ENCODE measurements around the gene ZNF384.
A peak's percentile ranks its signal among the peaks of the same experiment; 100 is the strongest.

The ZNF384 gene

GRCh38 chr12:6652391-6652790 lies 36.8 kb downstream of the ZNF384 start:
- DNase-seq: no peak

GRCh38 chr12:6650832-6651231 lies 38.3 kb downstream of the ZNF384 start:
- DNase-seq: no peak

- peak; percentile 25 for DNase-seq
Measured at GRCh38 chr12:6647083-6647604, 42.0 kb downstream of the ZNF384 start, which contains the start of gene ACRBP. ACRBP (minus strand) TSS chr12:6647432; CDS start chr12:6647366, 66 bp downstream.

- DNase-seq: no peak
Measured at GRCh38 chr12:6646276-6647082, 42.7 kb downstream of the ZNF384 start.

GRCh38 chr12:6644903-6645302 lies 44.3 kb downstream of the ZNF384 start:
- peak; percentile 34 for DNase-seq

- no peak for DNase-seq
Measured at GRCh38 chr12:6644257-6644596, 44.9 kb downstream of the ZNF384 start.

GRCh38 chr12:6643569-6644256 lies 45.5 kb downstream of the ZNF384 start:
- no peak for DNase-seq

GRCh38 chr12:6641131-6641530 lies 48.0 kb downstream of the ZNF384 start:
- no peak for DNase-seq

GRCh38 chr12:6640497-6640896 lies 48.7 kb downstream of the ZNF384 start:
- no peak for DNase-seq

GRCh38 chr12:6639151-6639801 lies 49.9 kb downstream of the ZNF384 start:
- DNase-seq: no peak

- DNase-seq: no peak
Measured at GRCh38 chr12:6638305-6638704, 50.9 kb downstream of the ZNF384 start.

- no peak for DNase-seq
Measured at GRCh38 chr12:6635856-6636531, 53.2 kb downstream of the ZNF384 start, which contains the start of gene LPAR5. LPAR5 (minus strand) TSS chr12:6635959; CDS start chr12:6621248, 14,711 bp downstream.

GRCh38 chr12:6635375-6635855 lies 53.8 kb downstream of the ZNF384 start:
- no peak for DNase-seq

- no peak for DNase-seq
Measured at GRCh38 chr12:6632026-6632983, 56.9 kb downstream of the ZNF384 start.

- DNase-seq: no peak
Measured at GRCh38 chr12:6631549-6631961, 57.6 kb downstream of the ZNF384 start.

- DNase-seq: no peak
Measured at GRCh38 chr12:6630736-6631135, 58.4 kb downstream of the ZNF384 start.

GRCh38 chr12:6627616-6628015 lies 61.6 kb downstream of the ZNF384 start:
- no peak for DNase-seq

GRCh38 chr12:6626654-6627283 lies 62.4 kb downstream of the ZNF384 start:
- no peak for DNase-seq

- DNase-seq: no peak
Measured at GRCh38 chr12:6620885-6621274, 68.3 kb downstream of the ZNF384 start.

GRCh38 chr12:6620137-6620884 lies 68.9 kb downstream of the ZNF384 start:
- DNase-seq: no peak
